H9 (cell line): ENCODE results near the gene CNGB1. TPM values are rescaled to one million over a fixed set of nuclear protein-coding genes. Genes with fewer than 3 reads are reported as not detected.

ENCODE experiments used
- DNase-seq: peaks from one replicate; pipeline ENCODE4 v3.0.0-alpha.2; 2017
- H2AFZ ChIP-seq: one replicate; pipeline ENCODE4 v1.6.1; 2013; ENCODE audit warnings: mild to moderate bottlenecking, low read length, control low read depth, moderate library complexity
- H2AK5ac ChIP-seq: 2 replicates; pipeline ENCODE4 v1.6.1; 2013; ENCODE audit warnings: low read length, control low read depth, mixed read lengths; ENCODE audit not compliant: insufficient read length
- H2BK120ac ChIP-seq: one replicate; pipeline ENCODE4 v1.6.1; 2013; ENCODE audit warnings: low read depth, mild to moderate bottlenecking, low read length, control low read depth, inconsistent platforms; ENCODE audit not compliant: poor library complexity, severe bottlenecking
- H2BK12ac ChIP-seq: 2 replicates; pipeline ENCODE4 v1.6.1; 2013; ENCODE audit warnings: low read length, control low read depth, mixed read lengths, low read depth; ENCODE audit not compliant: insufficient read length
- H2BK15ac ChIP-seq: 2 replicates; pipeline ENCODE4 v1.6.1; 2013; ENCODE audit warnings: low read depth, low read length, control low read depth
- H2BK20ac ChIP-seq: one replicate; pipeline ENCODE4 v1.6.1; 2013; ENCODE audit warnings: low read depth, mild to moderate bottlenecking, low read length, control low read depth, inconsistent platforms; ENCODE audit not compliant: poor library complexity, severe bottlenecking
- H2BK5ac ChIP-seq: 2 replicates; pipeline ENCODE4 v1.6.1; 2013; ENCODE audit warnings: low read length, control low read depth, mixed read lengths; ENCODE audit not compliant: insufficient read length
- H3K14ac ChIP-seq: 2 replicates; pipeline ENCODE4 v1.6.1; 2013; ENCODE audit warnings: low read length, control low read depth; ENCODE audit not compliant: insufficient read depth
- H3K18ac ChIP-seq: 2 replicates; pipeline ENCODE4 v1.6.1; 2013; ENCODE audit warnings: low read depth, mild to moderate bottlenecking, mixed read lengths, low read length, control low read depth; ENCODE audit not compliant: insufficient read length
- H3K23ac ChIP-seq: 2 replicates; pipeline ENCODE4 v1.6.1; 2013; ENCODE audit warnings: low read length, control low read depth, mixed read lengths, low read depth; ENCODE audit not compliant: insufficient read length
- H3K23me2 ChIP-seq: 2 replicates; pipeline ENCODE4 v1.6.1; 2013; ENCODE audit warnings: low read depth, mild to moderate bottlenecking, mixed read lengths, low read length, control low read depth; ENCODE audit not compliant: insufficient read length, poor library complexity, severe bottlenecking
- H3K27ac ChIP-seq: 2 replicates; pipeline ENCODE4 v1.5.1; 2013; ENCODE audit warnings: low read length, control low read depth, mixed read lengths, low read depth; ENCODE audit not compliant: insufficient read length
- H3K27me3 ChIP-seq: 2 replicates; pipeline ENCODE4 v1.6.1; 2013; ENCODE audit warnings: low read length, control low read depth, inconsistent platforms; ENCODE audit not compliant: insufficient read depth
- H3K4ac ChIP-seq: 2 replicates; pipeline ENCODE4 v1.6.1; 2013; ENCODE audit warnings: low read depth, mild to moderate bottlenecking, control low read depth, inconsistent platforms, low read length, moderate library complexity
- H3K4me1 ChIP-seq: 2 replicates; pipeline ENCODE4 v1.6.1; 2013; ENCODE audit warnings: low read length, control low read depth, inconsistent platforms; ENCODE audit not compliant: insufficient read depth
- H3K4me2 ChIP-seq: 2 replicates; pipeline ENCODE4 v1.6.1; 2013; ENCODE audit warnings: low read length, control low read depth, mixed read lengths; ENCODE audit not compliant: insufficient read length, insufficient read depth
- H3K56ac ChIP-seq: 2 replicates; pipeline ENCODE4 v1.6.1; 2013; ENCODE audit warnings: low read depth, mild to moderate bottlenecking, mixed read lengths, low read length, control low read depth; ENCODE audit not compliant: insufficient read length
- H3K79me1 ChIP-seq: 2 replicates; pipeline ENCODE4 v1.6.1; 2013; ENCODE audit warnings: low read depth, mild to moderate bottlenecking, moderate library complexity, low read length, control low read depth, inconsistent platforms; ENCODE audit not compliant: insufficient read depth, poor library complexity, severe bottlenecking
- H3K79me2 ChIP-seq: 2 replicates; pipeline ENCODE4 v1.6.1; 2013; ENCODE audit warnings: low read length, control low read depth, inconsistent platforms; ENCODE audit not compliant: insufficient read depth
- H3K9ac ChIP-seq: 2 replicates; pipeline ENCODE4 v1.6.1; 2013; ENCODE audit warnings: low read length, control low read depth, mixed read lengths; ENCODE audit not compliant: insufficient read length; ENCODE audit errors: extremely low read depth
- H3K9me3 ChIP-seq: one replicate; pipeline ENCODE4 v1.6.1; 2013; ENCODE audit warnings: low read depth, low read length, inconsistent platforms; ENCODE audit not compliant: control insufficient read depth
- H3T11ph ChIP-seq: one replicate; pipeline ENCODE4 v1.6.1; 2013; ENCODE audit warnings: mild to moderate bottlenecking, low read length, control low read depth, inconsistent platforms
- H4K20me1 ChIP-seq: one replicate; pipeline ENCODE4 v1.6.1; 2013; ENCODE audit not compliant: control insufficient read depth, insufficient read length, insufficient read depth
- H4K5ac ChIP-seq: 2 replicates; pipeline ENCODE4 v1.6.1; 2013; ENCODE audit warnings: low read depth, mild to moderate bottlenecking, mixed read lengths, low read length, control low read depth; ENCODE audit not compliant: insufficient read length
- H4K8ac ChIP-seq: replicated peaks from 2 replicates; pipeline ENCODE4 v1.6.1; 2013; ENCODE audit warnings: low read length, control low read depth, mixed read lengths, low read depth; ENCODE audit not compliant: insufficient read length
- H4K91ac ChIP-seq: 2 replicates; pipeline ENCODE4 v1.6.1; 2013; ENCODE audit warnings: low read depth, mild to moderate bottlenecking, moderate library complexity, mixed read lengths, low read length, control low read depth; ENCODE audit not compliant: insufficient read length
- H3K27ac Mint-ChIP-seq, 3 experiments: 2 replicates in 2 of 3; 3 replicates in 1 of 3; pipeline ENCODE4 v1.8.0; 2020 to 2021; ENCODE audit warnings: mixed read lengths in 3 of 3, mild to moderate bottlenecking in 1 of 3, moderate library complexity in 1 of 3
- H3K27me3 Mint-ChIP-seq: 2 replicates; pipeline ENCODE4 v1.8.0; 2021; ENCODE audit warnings: low read depth, mild to moderate bottlenecking, moderate library complexity, mixed read lengths
- H3K36me3 Mint-ChIP-seq, 3 experiments: 2 replicates in 2 of 3; 3 replicates in 1 of 3; pipeline ENCODE4 v1.8.0; 2020 to 2021; ENCODE audit warnings: low read depth in 3 of 3, mixed read lengths in 3 of 3; ENCODE audit not compliant: insufficient read depth in 1 of 3
- H3K4me1 Mint-ChIP-seq, 2 experiments: 2 replicates each; pipeline ENCODE4 v1.8.0; 2020; ENCODE audit warnings: mixed read lengths in 2 of 2
- H3K4me3 Mint-ChIP-seq, 2 experiments: 2 replicates in 1 of 2; 3 replicates in 1 of 2; pipeline ENCODE4 v1.8.0; 2020 to 2021; ENCODE audit warnings: mild to moderate bottlenecking in 2 of 2, mixed read lengths in 2 of 2, moderate library complexity in 1 of 2
- H3K9me3 Mint-ChIP-seq, 2 experiments: 2 replicates in 1 of 2; 3 replicates in 1 of 2; pipeline ENCODE4 v1.8.0; 2020; ENCODE audit warnings: mild to moderate bottlenecking in 2 of 2, mixed read lengths in 2 of 2, moderate library complexity in 1 of 2
- CTCF ChIP-seq: fragments of 200-600 bp; sonication (generic); conservative IDR thresholded peaks from 3 replicates; pipeline ENCODE4 v1.8.0; 2021; ENCODE audit warnings: antibody characterized with exemption, mild to moderate bottlenecking
- WGBS: extraction: QIAGEN DNeasy Blood & Tissue Kit; methylation state at CpG from one replicate; pipeline ENCODE4 v1.1.7; 2013; ENCODE audit warnings: missing lambda C conversion rate, low lambda C conversion rate, mixed read lengths; ENCODE audit not compliant: insufficient read length; ENCODE audit errors: extremely low coverage; 5-methylcytosine and 5-hydroxymethylcytosine counted together
- total RNA-seq: library from RNA; stranded (reverse); gene quantifications from 2 replicates; pipeline ENCODE4 v1.2.1, GENCODE V29; 2021

Gene CNGB1
- total RNA-seq, 1 experiment from 2014 or later, result not detected

GRCh38 chr16:57924514-57924913, 46.4 kb downstream of the CNGB1 start:
- no peaks in the 10 kb centered on the region for H3K36me3 Mint-ChIP-seq
- Histone ChIP-seq H3K4ac (no peak overlapping the region), H3K9me3 (no peaks in the 10 kb centered on the region), H3K56ac (no peak overlapping the region), H3K27ac (no peak overlapping the region), H2BK120ac (no peak overlapping the region), H2AFZ (no peak overlapping the region), H4K5ac (no peak overlapping the region), H4K8ac (no peak overlapping the region), H3K4me2 (no peak overlapping the region), H2BK12ac (no peak overlapping the region), H2BK20ac (no peak overlapping the region), H2AK5ac (no peak overlapping the region), H3K23me2 (no peaks in the 10 kb centered on the region), H3K18ac (no peak overlapping the region), H3K27me3 (no peaks in the 10 kb centered on the region), H3T11ph (no peak overlapping the region), H4K20me1 (no peaks in the 10 kb centered on the region), H4K91ac (no peak overlapping the region), H3K14ac (no peak overlapping the region), H3K79me2 (no peaks in the 10 kb centered on the region), H2BK15ac (no peak overlapping the region), H2BK5ac (no peak overlapping the region), H3K9ac (no peak overlapping the region), H3K23ac (no peak overlapping the region), H3K79me1 (no peaks in the 10 kb centered on the region), H3K4me1 (no peaks in the 10 kb centered on the region)
- peaks cover 3 to 7% of the 10 kb centered on the region in 2 experiments; a peak in 3 of 4 replicates for H3K4me1 Mint-ChIP-seq
- WGBS, result no CpG with 5 or more reads among the region's 6 CpGs
- peaks cover 5% of the 10 kb centered on the region for H3K27me3 Mint-ChIP-seq
- no peak overlapping the region for H3K4me3 Mint-ChIP-seq
- H3K9me3 Mint-ChIP-seq, result no peaks in the 10 kb centered on the region
- H3K27ac Mint-ChIP-seq, result no peak overlapping the region
- DNase-seq, result no peak
- no peak for TF ChIP-seq CTCF
